ENCODE data around the gene CRNKL1.

DNA sequence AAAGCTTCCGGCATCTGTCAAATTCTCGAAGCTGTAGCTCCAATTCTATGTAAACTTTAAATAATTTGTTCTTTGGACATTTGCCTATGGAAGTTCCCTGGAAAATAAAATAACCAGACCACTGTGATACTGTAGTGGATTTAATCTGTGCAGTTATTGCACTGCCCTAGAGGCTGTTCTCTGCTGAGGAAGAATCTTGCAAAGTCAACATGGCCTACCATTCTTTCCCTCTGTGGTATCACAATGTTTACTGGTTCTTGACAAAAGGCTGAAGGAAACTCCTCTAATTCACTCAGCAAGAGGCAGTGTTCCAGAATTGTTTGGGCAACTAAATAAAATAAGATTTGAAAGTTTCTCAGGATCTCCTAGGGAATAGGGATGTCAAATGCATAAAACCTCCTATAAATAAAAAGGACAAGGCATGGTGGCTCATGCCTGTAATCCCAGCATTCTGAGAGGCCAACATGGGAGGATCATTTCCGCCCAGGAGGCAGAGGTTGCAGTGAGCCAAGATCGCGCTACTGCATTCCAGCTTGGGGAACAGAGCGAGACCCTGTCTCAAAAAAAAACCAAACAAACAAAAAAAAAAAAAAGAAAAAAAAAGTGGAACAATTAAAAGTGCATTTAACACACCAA lies 12.4 kb downstream of the CRNKL1 start:
- TF ChIP-seq POLR2AphosphoS5 (IDR thresholded peaks at IDR 0.05; ENCODE audit: borderline replicate concordance, low read depth, low read length) (no peak), EZH2 (IDR thresholded peaks at IDR 0.05) (no peak)

All from SK-N-MC (cell line).